Neural progenitor cell (in vitro differentiated cells): ENCODE measurements around the gene CRACDL.

Source experiments
- CTCF ChIP-seq: fragments of 200-600 bp; sonication (generic); IDR thresholded peaks from 2 replicates; pipeline ENCODE4 v1.5.1; 2017; ENCODE audit warnings: antibody characterized with exemption, mild to moderate bottlenecking
- EZH2 ChIP-seq: fragments of 200-600 bp; sonication (generic); IDR thresholded peaks from 2 replicates; pipeline ENCODE4 v1.6.1; 2017; ENCODE audit warnings: antibody characterized with exemption, mild to moderate bottlenecking, moderate library complexity
- EZH2phosphoT487 ChIP-seq: fragments of 200-600 bp; sonication (generic); IDR thresholded peaks from 2 replicates; pipeline ENCODE4 v1.6.1; 2017; ENCODE audit warnings: antibody characterized with exemption

- TF ChIP-seq CTCF, result no peak
- no peak for TF ChIP-seq EZH2
- no peak for TF ChIP-seq EZH2phosphoT487
These were observed 157.9 kb downstream of the CRACDL start for GRCh38 chr2:98778151-98778550.
